GM08714 (cell line): ENCODE data around the gene TTC33.
"Not testable (repeated sequence)": the region's sequence is repeated elsewhere in the genome, so short reads cannot be mapped to it uniquely, and the experiment has no call there.

Experiments
- H3K4me3 ChIP-seq: fragments of 200-500 bp; sonication (Bioruptor generic); 2 replicates; pipeline ENCODE4 v1.5.1; 2014; ENCODE audit warnings: mild to moderate bottlenecking, low read length, inconsistent platforms
- ZNF274 ChIP-seq: IDR thresholded peaks from 2 replicates; pipeline ENCODE4 v1.6.1; 2012; ENCODE audit warnings: mild to moderate bottlenecking, low read depth, low read length

TTC33 gene

DNA sequence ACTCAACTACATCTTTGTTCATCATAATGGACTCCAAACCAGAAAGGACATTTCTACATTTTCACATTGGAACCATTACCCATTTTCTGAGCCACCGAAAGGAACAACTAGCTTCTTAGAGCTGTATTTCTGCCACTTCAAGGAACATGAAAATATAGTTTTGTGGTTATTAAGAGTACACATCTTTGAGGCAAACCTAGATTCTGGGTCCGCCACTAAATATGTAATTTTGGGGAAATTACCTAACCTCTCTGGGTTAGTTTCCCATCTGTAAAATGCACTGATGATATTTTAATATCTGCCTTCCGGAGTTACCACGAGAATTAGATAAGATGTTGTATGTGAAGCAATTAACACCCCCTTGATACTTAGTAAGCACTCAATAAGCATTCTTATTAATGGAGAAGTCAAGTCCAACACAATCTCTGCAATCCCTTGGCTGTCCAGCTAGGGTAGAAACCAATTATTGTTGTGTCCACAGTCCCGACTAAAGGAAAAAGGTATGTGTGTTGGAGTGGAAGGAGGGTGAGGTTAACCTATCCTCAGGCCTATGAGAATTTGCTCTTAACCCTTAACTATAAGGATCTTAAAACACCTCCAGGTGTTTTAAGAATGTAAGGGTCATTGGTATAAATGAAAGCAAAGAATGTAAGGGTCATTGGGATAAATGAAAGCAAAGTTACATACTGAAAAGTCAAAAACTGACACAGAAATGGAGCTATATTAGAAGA, 170.1 kb downstream of the TTC33 start:
- no peak overlapping the region for H3K4me3 ChIP-seq
- TF ChIP-seq ZNF274: no peak

DNA sequence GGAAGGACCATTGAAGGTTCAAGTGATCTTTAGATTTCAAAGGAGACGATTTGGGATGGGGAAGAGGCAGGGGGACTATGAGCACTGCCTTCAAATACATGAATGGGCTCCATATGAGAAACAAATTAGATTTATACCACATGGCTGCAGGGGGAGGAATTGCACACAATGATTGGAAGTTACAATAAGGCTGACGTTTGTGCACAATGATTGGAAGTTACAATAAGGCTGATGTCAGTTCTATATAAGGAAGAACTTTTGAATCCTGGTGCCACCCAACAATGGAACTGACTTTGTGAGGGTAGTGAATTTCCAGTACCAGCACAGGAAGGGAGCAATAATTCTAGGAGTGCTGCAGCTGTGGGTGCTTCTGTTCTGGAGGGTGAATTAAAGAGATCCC, 171.7 kb downstream of the TTC33 start:
- TF ChIP-seq ZNF274: no peak
- no peak overlapping the region for H3K4me3 ChIP-seq

- H3K4me3 ChIP-seq: no peak overlapping the region
- TF ChIP-seq ZNF274: no peak
These were observed 177.0 kb downstream of the TTC33 start for GRCh38 chr5:40578501-40579451.

DNA sequence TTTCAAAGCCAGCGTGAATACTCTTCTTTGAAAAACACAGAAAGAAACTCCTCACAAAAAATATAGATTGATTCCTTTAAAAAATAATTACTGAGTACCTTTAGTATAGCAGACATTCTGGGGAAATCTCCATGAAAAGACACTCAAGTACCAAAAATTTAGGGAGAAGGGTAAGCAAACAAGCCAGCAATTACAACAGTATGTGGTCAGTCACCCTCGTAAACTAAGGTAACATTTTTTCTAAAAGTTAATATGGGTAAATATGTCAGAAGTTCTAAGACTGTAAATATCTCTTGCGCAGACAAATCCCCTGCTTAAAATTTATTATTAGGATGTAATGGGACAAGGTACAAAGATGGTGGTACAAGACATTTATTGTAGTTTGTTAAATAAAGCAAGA, 178.0 kb downstream of the TTC33 start:
- H3K4me3 ChIP-seq: no peak overlapping the region
- no peak for TF ChIP-seq ZNF274

DNA sequence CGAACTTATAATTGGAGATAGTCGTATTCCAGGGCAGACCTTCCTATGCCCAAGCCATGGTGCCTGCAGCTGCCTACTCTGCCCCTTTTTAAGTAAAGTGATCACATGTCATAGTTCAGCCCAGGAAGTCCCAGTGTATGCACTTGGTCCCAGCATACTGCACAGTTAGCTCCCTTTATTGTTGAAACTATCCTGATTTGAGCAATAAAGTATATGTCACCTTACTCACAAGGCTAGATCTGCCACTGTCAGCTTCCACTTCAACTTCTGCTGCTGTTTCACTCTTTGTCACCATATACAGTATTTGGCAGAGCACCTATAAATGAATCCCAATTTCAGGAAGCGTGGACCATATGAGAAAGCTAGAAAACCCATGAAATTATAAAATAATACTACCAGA, 179.8 kb downstream of the TTC33 start:
- no peak for TF ChIP-seq ZNF274
- H3K4me3 ChIP-seq: no peak overlapping the region

DNA sequence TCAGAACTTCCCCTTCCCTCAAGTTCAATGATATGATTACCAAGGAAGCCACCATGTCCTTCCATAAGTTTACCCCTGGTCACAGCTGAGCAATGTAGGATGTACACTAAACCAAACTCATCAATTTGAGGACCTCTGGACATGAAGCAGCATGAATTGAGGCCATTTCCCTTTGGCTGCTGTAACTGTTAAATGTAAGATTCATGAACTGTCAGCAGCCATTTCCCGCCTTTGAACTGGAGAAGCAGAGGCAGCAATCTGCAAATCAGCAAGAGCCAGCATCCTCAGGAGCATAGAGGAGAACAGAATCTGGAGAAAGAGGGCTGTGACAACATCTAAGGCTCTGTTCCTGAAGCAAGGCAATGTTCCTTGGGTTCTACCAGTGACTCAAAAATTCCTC, 180.3 kb downstream of the TTC33 start:
- TF ChIP-seq ZNF274: no peak

GRCh38 chr5:40572937-40573336, 182.8 kb downstream of the TTC33 start:
- no peak for TF ChIP-seq ZNF274
- H3K4me3 ChIP-seq: no peak overlapping the region

More for the DNA sequence above, 180.3 kb downstream of the TTC33 start:
- H3K4me3 ChIP-seq: no peak overlapping the region

- no peak for TF ChIP-seq ZNF274
- no peak overlapping the region for H3K4me3 ChIP-seq
These were observed 183.4 kb downstream of the TTC33 start for GRCh38 chr5:40572391-40572790.

- no peak for TF ChIP-seq ZNF274
- no peak overlapping the region for H3K4me3 ChIP-seq
These were observed 184.0 kb downstream of the TTC33 start for GRCh38 chr5:40571729-40572128.

GRCh38 chr5:40570408-40571129, 185.2 kb downstream of the TTC33 start:
- no peak overlapping the region for H3K4me3 ChIP-seq
- TF ChIP-seq ZNF274: no peak

DNA sequence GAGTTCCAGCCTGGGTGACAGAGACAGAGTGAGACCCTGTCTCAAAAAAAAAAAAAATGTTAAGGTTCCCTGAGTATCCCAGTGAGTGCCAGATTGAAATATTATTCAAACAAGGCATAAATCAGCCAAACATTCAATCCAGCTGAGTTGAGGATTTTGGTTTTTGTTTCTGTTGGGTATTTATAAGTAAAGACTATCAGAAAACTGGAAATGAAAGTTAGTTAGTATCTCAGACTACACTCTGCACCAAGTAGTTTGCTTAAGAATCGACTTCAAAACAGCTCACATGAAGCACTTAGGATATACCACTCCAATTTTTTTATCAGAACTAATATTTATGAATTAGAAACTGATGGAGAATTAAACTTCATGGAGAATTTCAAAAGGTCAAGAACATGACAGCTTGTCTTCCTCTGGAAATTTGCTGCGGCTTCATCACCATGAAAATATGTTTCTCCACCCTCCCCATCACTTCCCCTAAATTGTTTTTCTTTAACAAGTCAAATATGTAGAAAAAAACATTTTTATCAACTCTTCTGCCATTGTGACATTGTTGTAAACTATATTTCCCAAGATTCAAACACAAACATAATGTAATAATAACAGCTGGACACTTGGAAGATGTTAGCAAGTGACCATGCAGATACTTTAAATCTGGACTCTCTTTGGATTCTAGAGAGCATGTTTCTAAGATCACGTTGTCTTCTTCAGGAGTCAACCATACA, 186.1 kb downstream of the TTC33 start:
- no peak overlapping the region for H3K4me3 ChIP-seq
- TF ChIP-seq ZNF274: no peak

DNA sequence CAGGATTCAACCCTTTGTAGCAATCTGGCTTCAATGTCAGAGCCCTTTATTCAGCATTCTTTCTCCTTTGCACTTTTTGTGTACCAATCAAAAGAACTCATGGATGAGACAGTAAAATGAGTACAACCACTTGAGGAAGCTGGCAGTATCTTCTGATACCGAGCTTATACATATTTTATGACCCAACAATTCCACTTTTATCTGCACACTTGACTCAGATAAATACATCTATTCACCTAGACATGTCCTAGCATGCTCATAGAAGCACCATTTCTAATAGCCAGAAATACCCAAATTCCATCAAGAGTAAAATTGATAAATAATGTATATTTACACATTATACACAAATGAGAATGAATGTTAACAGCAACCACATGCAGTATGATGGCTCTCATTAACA, 187.2 kb downstream of the TTC33 start:
- no peak overlapping the region for H3K4me3 ChIP-seq
- no peak for TF ChIP-seq ZNF274

DNA sequence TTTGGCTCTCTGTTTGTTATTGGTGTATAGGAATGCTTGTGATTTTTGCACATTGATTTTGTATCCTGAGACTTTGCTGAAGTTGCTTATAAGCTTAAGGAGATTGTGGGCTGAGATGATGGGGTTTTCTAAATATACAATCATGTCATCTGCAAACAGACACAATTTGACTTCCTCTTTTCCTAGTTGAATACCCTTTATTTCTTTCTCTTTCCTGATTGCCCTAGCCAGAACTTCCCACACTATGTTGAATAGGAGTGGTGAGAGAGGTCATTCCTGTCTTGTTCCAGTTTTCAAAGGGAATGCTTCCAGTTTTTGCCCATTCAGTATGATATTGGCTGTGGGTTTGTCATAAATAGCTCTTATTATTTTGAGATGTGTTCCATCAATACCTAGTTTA, 192.6 kb downstream of the TTC33 start:
- H3K4me3 ChIP-seq: not testable (repeated sequence)
